ENCODE data around the gene TMEM63A.

Gene TMEM63A

DNA sequence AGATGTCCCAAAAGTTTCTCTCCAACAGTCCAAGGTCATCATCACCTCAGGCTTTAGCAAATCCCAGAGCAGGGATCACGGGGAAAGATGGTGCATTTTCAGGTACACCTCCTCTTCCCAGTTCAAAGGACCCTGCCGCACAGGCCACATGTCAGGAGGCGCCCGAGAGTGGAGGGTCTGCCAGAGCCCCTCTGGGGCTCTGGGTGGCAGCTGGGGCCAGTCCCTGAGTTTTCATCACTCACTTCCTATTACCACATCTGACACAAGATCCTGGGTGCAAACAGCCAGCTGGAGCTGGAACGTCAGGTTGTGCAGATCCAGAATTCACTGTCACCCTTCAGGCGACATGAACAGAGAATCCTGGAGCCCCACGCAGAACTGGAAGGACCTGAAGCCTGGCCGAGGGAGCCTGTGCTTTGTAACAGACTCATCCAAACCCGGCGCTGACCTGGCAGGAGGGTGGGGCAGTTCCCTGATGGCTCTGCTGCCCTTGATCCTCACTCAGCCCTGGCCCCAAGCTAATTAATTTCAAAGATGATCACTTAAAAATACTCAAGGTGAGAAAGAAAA lies 8.8 kb downstream of the TMEM63A start:
- no peak for DNase-seq (ENCODE audit: extremely low read depth, low read depth)
- TF ChIP-seq, protein P1, sequence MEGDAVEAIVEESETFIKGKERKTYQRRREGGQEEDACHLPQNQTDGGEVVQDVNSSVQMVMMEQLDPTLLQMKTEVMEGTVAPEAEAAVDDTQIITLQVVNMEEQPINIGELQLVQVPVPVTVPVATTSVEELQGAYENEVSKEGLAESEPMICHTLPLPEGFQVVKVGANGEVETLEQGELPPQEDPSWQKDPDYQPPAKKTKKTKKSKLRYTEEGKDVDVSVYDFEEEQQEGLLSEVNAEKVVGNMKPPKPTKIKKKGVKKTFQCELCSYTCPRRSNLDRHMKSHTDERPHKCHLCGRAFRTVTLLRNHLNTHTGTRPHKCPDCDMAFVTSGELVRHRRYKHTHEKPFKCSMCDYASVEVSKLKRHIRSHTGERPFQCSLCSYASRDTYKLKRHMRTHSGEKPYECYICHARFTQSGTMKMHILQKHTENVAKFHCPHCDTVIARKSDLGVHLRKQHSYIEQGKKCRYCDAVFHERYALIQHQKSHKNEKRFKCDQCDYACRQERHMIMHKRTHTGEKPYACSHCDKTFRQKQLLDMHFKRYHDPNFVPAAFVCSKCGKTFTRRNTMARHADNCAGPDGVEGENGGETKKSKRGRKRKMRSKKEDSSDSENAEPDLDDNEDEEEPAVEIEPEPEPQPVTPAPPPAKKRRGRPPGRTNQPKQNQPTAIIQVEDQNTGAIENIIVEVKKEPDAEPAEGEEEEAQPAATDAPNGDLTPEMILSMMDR (IDR thresholded peaks at IDR 0.05; ENCODE audit: low read depth, low read length, missing control alignments): no peak

DNA sequence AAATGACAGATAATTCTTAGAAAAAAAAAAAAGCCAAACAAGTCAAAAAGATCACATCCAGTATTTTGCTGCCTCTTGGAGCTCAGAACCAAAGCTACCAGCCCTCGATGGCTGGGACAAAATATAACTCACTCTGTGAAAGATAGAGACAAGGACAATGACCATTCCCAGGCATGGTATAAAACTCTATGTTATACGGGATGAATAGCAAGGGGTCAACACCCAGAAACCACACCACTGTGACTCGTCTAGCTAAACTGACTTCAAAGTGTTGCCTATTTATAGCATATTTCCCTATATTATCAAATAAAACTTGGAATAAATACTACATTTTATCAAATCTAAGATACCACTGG lies 10.1 kb downstream of the TMEM63A start:
- H3K4me3 ChIP-seq (replicated peaks; ENCODE audit: low read depth, low read length): no peak overlapping the region
- DNase-seq (ENCODE audit: extremely low read depth, low read depth): no peak
- TF ChIP-seq, protein P1 (IDR thresholded peaks at IDR 0.05; ENCODE audit: low read depth, low read length, missing control alignments): no peak

More for the DNA sequence above, 8.8 kb downstream of the TMEM63A start:
- H3K4me3 ChIP-seq (replicated peaks; ENCODE audit: low read depth, low read length): no peak overlapping the region

DNA sequence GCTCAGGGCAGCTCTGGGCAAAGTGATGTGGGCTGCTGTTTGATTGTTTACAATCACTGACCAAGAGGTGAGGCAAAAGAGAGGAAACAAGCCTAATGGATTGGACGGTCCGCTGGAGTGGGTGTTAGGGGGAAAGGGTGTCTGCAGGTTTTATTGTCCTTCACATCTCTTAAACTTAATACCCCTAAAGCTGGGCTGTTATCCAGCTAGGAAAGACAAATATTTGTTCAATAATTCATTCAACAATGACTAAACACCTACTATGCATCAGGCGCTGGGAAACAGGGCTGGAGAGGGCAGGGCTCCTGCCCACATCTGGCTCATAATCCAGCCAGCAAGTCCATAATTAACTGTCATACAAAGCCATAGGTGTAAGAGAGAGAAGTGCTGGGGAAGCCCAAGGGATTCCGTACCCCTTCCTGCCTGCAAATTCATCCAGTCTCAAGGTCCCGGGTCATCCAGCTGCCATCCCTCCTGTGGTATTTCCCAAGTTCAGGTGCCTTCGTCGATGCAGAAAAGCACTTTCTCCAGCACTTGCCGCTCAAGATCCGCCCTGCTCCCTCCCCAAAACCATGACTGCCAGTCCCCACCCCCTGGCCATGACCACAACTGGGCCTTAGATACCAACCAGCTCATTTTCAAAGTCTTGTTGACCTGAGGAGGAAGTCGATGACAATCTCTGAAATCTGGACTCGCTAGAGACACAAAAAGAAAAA lies 10.7 kb downstream of the TMEM63A start:
- DNase-seq (ENCODE audit: extremely low read depth, low read depth): no peak
- H3K4me3 ChIP-seq (replicated peaks; ENCODE audit: low read depth, low read length): no peak overlapping the region
- TF ChIP-seq, protein P1 (IDR thresholded peaks at IDR 0.05; ENCODE audit: low read depth, low read length, missing control alignments): no peak

DNA sequence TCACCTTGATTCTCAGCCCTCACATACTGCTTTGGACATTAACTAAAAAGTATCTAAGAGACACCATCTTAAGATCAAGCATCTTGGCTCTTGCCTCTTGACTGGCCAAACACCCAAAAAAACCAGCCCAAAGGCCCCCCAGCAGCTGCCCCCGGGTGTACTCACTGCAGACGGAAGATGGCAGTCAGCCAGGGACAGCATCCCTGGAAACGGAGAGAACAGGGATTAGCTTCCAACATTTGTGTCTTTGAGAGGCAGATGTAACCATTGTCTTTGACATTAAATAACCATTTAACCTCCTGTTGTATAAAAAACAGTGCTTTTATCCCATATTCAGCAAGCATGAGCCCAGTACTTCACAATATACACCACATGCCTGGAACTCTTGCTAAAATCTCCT lies 11.3 kb downstream of the TMEM63A start:
- TF ChIP-seq, protein P1 (IDR thresholded peaks at IDR 0.05; ENCODE audit: low read depth, low read length, missing control alignments): no peak
- no peak for DNase-seq (ENCODE audit: extremely low read depth, low read depth)
- no peak overlapping the region for H3K4me3 ChIP-seq (replicated peaks; ENCODE audit: low read depth, low read length)

DNA sequence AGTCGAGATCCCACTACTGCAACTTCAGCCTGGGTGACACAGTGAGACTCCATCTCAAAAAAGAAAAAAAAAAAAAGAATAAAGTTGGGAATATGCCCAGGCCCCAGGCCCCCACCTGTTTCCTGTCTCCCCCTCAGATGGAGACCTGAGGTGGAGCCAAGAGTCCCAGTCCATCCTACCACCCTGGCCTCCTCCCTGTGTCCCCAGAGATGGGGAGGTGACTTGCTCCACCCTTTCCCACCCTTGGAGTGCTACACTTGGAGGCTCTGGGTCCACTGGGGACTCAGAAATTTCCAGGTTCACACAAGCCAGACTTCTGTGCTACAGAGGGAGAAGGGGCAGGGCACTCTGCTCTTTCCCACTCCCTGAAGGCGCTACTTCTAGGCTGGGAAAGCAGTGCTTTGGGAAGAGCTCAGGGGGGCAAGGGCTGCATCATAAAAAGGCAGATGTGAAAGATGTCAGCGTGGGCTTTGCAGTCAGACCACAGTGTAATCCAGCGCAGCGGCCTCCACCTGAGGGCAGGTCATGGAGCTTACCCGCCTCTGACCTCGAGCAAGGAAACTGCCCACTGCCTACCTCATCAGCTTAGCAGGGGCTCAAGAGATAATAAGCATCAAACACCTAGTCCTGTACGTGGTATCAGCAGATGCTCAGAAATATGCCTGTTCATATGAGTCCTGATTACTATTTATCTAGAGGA lies 13.4 kb downstream of the TMEM63A start:
- no peak for DNase-seq (ENCODE audit: extremely low read depth, low read depth)
- TF ChIP-seq, protein P1 (IDR thresholded peaks at IDR 0.05; ENCODE audit: low read depth, low read length, missing control alignments): no peak

DNA sequence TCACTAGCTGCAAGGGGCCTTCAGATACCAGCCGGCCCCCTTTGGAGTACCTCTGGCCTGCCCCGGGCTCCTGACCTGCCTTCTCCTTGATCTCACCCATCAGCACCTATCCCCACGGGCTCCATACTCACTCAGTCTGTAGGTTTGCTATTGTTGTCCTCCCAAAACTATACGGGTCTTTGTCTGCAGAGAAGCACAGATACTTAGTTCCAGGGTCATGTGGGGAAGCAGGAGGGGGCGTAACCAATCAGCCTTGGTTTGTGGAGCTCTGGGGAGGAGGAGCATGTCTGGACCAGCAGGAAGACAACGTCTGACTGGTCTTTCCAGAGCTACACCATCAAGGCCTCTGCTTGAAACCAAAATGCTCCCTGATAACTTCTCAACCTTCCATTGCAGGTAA lies 15.2 kb downstream of the TMEM63A start:
- no peak overlapping the region for H3K4me3 ChIP-seq (replicated peaks; ENCODE audit: low read depth, low read length)
- DNase-seq (ENCODE audit: extremely low read depth, low read depth): no peak
- TF ChIP-seq, protein P1 (IDR thresholded peaks at IDR 0.05; ENCODE audit: low read depth, low read length, missing control alignments): no peak

More for the DNA sequence above, 13.4 kb downstream of the TMEM63A start:
- H3K4me3 ChIP-seq (replicated peaks; ENCODE audit: low read depth, low read length): no peak overlapping the region
